Mammary epithelial cell (primary cell): ENCODE data around the gene SUPT16H.

Experiments
- CTCF ChIP-seq, 2 donors: IDR thresholded peaks in 1 of 2; conservative IDR thresholded peaks in 1 of 2; 2 replicates each; pipeline ENCODE4 v1.5.1; 2011 to 2012; ENCODE audit warnings: inconsistent platforms in 2 of 2, low read length in 2 of 2, mild to moderate bottlenecking in 2 of 2, control low read depth in 1 of 2, low read depth in 1 of 2; ENCODE audit not compliant: insufficient read depth in 1 of 2; ENCODE audit errors: extremely low read depth in 1 of 2
- EZH2 ChIP-seq: IDR thresholded peaks from 2 replicates; pipeline ENCODE4 v1.6.1; 2012; ENCODE audit warnings: low read length, inconsistent platforms, borderline replicate concordance

DNA sequence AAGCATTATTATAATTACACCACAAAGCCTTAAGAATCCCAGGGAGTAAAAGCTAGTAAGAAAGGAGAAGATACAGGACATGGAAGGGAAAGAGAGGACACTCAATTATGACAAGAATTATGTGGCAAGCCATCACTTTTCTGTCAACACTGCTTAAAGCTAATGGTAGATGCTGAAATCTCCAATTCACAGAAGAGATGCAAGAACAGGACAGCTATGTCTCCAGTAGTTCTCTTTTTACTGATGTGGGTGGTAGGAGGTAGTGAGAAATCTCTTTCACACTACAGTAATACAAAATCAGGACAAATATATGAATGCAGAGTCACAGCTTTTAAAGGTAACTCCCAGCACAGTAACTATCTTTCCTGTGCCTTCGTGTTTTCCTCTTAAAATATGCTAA, 42.9 kb upstream of the SUPT16H start:
- TF ChIP-seq EZH2 (no peak), CTCF (conservative IDR thresholded peaks at IDR 0.05 in 1 of 2, IDR thresholded peaks at IDR 0.05 in 1 of 2; ENCODE audit: extremely low read depth in 1 of 2, insufficient read depth in 1 of 2, low read depth in 1 of 2, low read length in 2 of 2) (no peak)
